ENCODE data around the gene UBALD2. TPM values are rescaled to one million over a fixed set of nuclear protein-coding genes. Genes with fewer than 3 reads are reported as not detected.

The UBALD2 gene
- total and polyA plus RNA-seq, 2 of the 4 experiments (the other 2 are of a cell fraction), result 0.90 to 12.1 TPM

DNA sequence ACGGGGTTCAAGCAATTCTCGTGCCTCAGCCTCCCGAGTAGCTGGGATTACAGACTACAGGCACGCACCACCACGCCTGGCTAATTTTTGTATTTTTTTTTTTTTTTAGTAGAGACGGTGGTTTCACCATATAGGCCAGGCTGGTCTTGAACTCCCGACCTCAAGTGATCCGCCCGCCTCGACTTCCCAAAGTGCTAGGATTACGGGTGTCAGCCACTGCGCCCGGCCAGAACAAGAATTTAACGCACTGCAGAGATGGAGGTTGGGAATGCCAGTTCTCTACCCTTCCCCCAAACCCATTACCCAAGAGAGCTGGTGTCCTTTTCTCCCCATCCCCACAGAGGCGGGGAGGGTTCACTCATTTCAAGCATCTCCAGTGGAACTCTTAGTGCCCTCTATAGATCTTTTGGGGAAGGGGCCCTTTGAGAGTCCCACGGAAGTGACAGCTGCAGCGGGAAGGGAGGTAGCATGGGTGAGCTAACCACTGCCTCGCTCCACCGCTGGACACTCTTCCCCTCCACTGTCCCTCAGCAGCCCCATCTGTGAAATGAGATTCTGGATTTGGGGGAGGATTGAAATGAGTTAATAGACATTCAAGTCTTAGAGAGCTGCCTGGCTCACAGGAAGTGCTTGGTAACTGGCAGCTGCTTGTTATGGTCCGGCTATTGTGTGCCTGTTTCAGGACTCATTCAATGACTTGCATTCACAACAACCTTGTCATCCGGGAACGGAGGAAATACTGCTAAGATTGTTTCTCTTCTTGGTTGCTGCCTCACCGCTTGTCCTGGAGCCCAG lies 3.5 kb upstream of the UBALD2 start:
- H2BK5ac ChIP-seq (ENCODE audit: low read depth, low read length, poor library complexity, severe bottlenecking), result no peak overlapping the region
- intact Hi-C loops (cut with micrococcal nuclease) (no loop called here), dilution Hi-C loops (cut with HindIII; ENCODE audit: low sequenced_read_pairs, unreplicated experiment) (no loop called here), in situ Hi-C loops (cut with MboI; ENCODE audit: low sequenced_read_pairs) (no loop called here)
- H3K9ac ChIP-seq (ENCODE audit: low read depth, low read length), result no peak overlapping the region
- no peaks in the 10 kb centered on the region for H3K9me3 ChIP-seq (ENCODE audit: control insufficient read depth, insufficient read depth, low read length)
- H3K36me3 ChIP-seq (ENCODE audit: control insufficient read depth, insufficient read depth, low read length), result no peaks in the 10 kb centered on the region
- no peak overlapping the region; the same call in 1 of the 2 replicates for H4K91ac ChIP-seq (ENCODE audit: insufficient read depth, low read depth, low read length)
- no peak overlapping the region for H3K56ac ChIP-seq (ENCODE audit: extremely low read depth, insufficient read depth, low read length)
- 0 out of 2 replicates have a peak overlapping the region, but pooled peaks have one; percentile 29 for H3K14ac ChIP-seq (replicated peaks; ENCODE audit: low read depth, low read length)
- no TSS peak for BruUV-seq (replicated peaks)
- no peaks in the 10 kb centered on the region for H4K20me1 ChIP-seq (ENCODE audit: insufficient read depth, low read length)
- no peak overlapping the region for H2AK9ac ChIP-seq (replicated peaks; ENCODE audit: low read depth, low read length, poor library complexity)
- no peak overlapping the region for H2BK15ac ChIP-seq (ENCODE audit: low read depth, low read length)
- CTCF ChIA-PET, result no interaction called here
- H3K4me1 ChIP-seq (ENCODE audit: control insufficient read depth, insufficient read depth, low read length), result peaks cover 2% of the 10 kb centered on the region
- no peak overlapping the region for H3K4me3 ChIP-seq (ENCODE audit: insufficient read depth, low read depth, low read length)
- H3K23ac ChIP-seq (ENCODE audit: low read depth, low read length), result 0 out of 2 replicates have a peak overlapping the region, but pooled peaks have one; percentile 72
- H3K4me2 ChIP-seq (ENCODE audit: low read depth, low read length), result no peak overlapping the region
- DNase-seq (peak; percentile 66), ATAC-seq (ENCODE audit: low read depth) (no peak)
- H2BK120ac ChIP-seq (ENCODE audit: low read depth, low read length), result no peak overlapping the region
- H3K27me3 ChIP-seq (ENCODE audit: control insufficient read depth, insufficient read depth, low read length), result no peaks in the 10 kb centered on the region
- peaks cover 10% of the 10 kb centered on the region for H3K9me1 ChIP-seq (ENCODE audit: insufficient read depth, low read length)
- WGBS, 2 experiments (ENCODE audit: extremely low coverage in 2 of 2, insufficient read length in 1 of 2), result no CpG with 5 or more reads among the region's 23 CpGs
- peak overlapping the region in 1 of 2 experiments; percentile 27; a peak in 1 of 4 replicates for H4K8ac ChIP-seq (ENCODE audit: low read depth in 2 of 2, low read length in 2 of 2)
- H2BK20ac ChIP-seq (ENCODE audit: low read depth, low read length), result no peak overlapping the region
- POLR2A ChIA-PET (ENCODE audit: unreplicated experiment), result no interaction called here
- H4K5ac ChIP-seq (ENCODE audit: low read depth, low read length), result no peak overlapping the region
- H2AK5ac ChIP-seq (ENCODE audit: low read depth, low read length), result peak overlapping the region; percentile 78; the same call in 1 of the 2 replicates
- H3K27ac ChIP-seq (ENCODE audit: insufficient read depth, low read length), result no peak overlapping the region
- H3K79me1 ChIP-seq (ENCODE audit: low read depth in 1 of 2, low read length in 2 of 2), result peaks cover 5 to 16% of the 10 kb centered on the region in 2 experiments; a peak in 3 of 4 replicates
- no peak overlapping the region for H3K18ac ChIP-seq (ENCODE audit: low read depth, low read length)
- peak overlapping the region; percentile 40; the same call in 1 of the 2 replicates for H3K4ac ChIP-seq (ENCODE audit: low read depth, low read length)
- no peak overlapping the region for H2AFZ ChIP-seq (replicated peaks; ENCODE audit: low read length, poor library complexity)
- no peak for TF ChIP-seq MAZ (IDR thresholded peaks at IDR 0.05; ENCODE audit: borderline replicate concordance, low read depth, low read length)
- no peak for TF ChIP-seq RFX5 (IDR thresholded peaks at IDR 0.05; ENCODE audit: low read depth, low read length)
- TF ChIP-seq RAD21 (IDR thresholded peaks at IDR 0.05; ENCODE audit: low read length), result no peak
- TF ChIP-seq BHLHE40 (IDR thresholded peaks at IDR 0.05; ENCODE audit: low read depth, low read length), result no peak
- TF ChIP-seq CHD1 (IDR thresholded peaks at IDR 0.05; ENCODE audit: low read depth, low read length), result no peak
- TF ChIP-seq FOS (IDR thresholded peaks at IDR 0.05; ENCODE audit: low read depth, low read length), result no peak
- TF ChIP-seq, protein P1, sequence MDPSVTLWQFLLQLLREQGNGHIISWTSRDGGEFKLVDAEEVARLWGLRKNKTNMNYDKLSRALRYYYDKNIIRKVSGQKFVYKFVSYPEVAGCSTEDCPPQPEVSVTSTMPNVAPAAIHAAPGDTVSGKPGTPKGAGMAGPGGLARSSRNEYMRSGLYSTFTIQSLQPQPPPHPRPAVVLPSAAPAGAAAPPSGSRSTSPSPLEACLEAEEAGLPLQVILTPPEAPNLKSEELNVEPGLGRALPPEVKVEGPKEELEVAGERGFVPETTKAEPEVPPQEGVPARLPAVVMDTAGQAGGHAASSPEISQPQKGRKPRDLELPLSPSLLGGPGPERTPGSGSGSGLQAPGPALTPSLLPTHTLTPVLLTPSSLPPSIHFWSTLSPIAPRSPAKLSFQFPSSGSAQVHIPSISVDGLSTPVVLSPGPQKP (IDR thresholded peaks at IDR 0.05; ENCODE audit: borderline replicate concordance, low read depth, low read length), result no peak
- TF ChIP-seq MXI1 (IDR thresholded peaks at IDR 0.05; ENCODE audit: borderline replicate concordance, low read depth, low read length), result no peak
- TF ChIP-seq NFE2L2 (IDR thresholded peaks at IDR 0.05; ENCODE audit: low read depth, low read length), result no peak
- TF ChIP-seq MAFK (IDR thresholded peaks at IDR 0.05; ENCODE audit: low read depth, low read length), result no peak
- no peak for TF ChIP-seq CEBPB (IDR thresholded peaks at IDR 0.05; ENCODE audit: low read depth, low read length)
- TF ChIP-seq RCOR1 (IDR thresholded peaks at IDR 0.05; ENCODE audit: insufficient replicate concordance, low read length), result no peak
- TF ChIP-seq POLR2A (IDR thresholded peaks at IDR 0.05; ENCODE audit: low read depth, low read length), result no peak
- TF ChIP-seq, protein P2, sequence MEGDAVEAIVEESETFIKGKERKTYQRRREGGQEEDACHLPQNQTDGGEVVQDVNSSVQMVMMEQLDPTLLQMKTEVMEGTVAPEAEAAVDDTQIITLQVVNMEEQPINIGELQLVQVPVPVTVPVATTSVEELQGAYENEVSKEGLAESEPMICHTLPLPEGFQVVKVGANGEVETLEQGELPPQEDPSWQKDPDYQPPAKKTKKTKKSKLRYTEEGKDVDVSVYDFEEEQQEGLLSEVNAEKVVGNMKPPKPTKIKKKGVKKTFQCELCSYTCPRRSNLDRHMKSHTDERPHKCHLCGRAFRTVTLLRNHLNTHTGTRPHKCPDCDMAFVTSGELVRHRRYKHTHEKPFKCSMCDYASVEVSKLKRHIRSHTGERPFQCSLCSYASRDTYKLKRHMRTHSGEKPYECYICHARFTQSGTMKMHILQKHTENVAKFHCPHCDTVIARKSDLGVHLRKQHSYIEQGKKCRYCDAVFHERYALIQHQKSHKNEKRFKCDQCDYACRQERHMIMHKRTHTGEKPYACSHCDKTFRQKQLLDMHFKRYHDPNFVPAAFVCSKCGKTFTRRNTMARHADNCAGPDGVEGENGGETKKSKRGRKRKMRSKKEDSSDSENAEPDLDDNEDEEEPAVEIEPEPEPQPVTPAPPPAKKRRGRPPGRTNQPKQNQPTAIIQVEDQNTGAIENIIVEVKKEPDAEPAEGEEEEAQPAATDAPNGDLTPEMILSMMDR (conservative IDR thresholded peaks at IDR 0.05; ENCODE audit: low read depth, low read length), result no peak
- TF ChIP-seq SMC3 (IDR thresholded peaks at IDR 0.05; ENCODE audit: low read depth, low read length), result no peak

All from IMR-90 (cell line).